ENCODE data around the gene SNAP91.
"Not testable (repeated sequence)": the region's sequence is repeated elsewhere in the genome, so short reads cannot be mapped to it uniquely, and the experiment has no call there.

Gene SNAP91, protein sequence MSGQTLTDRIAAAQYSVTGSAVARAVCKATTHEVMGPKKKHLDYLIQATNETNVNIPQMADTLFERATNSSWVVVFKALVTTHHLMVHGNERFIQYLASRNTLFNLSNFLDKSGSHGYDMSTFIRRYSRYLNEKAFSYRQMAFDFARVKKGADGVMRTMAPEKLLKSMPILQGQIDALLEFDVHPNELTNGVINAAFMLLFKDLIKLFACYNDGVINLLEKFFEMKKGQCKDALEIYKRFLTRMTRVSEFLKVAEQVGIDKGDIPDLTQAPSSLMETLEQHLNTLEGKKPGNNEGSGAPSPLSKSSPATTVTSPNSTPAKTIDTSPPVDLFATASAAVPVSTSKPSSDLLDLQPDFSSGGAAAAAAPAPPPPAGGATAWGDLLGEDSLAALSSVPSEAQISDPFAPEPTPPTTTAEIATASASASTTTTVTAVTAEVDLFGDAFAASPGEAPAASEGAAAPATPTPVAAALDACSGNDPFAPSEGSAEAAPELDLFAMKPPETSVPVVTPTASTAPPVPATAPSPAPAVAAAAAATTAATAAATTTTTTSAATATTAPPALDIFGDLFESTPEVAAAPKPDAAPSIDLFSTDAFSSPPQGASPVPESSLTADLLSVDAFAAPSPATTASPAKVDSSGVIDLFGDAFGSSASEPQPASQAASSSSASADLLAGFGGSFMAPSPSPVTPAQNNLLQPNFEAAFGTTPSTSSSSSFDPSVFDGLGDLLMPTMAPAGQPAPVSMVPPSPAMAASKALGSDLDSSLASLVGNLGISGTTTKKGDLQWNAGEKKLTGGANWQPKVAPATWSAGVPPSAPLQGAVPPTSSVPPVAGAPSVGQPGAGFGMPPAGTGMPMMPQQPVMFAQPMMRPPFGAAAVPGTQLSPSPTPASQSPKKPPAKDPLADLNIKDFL

DNA sequence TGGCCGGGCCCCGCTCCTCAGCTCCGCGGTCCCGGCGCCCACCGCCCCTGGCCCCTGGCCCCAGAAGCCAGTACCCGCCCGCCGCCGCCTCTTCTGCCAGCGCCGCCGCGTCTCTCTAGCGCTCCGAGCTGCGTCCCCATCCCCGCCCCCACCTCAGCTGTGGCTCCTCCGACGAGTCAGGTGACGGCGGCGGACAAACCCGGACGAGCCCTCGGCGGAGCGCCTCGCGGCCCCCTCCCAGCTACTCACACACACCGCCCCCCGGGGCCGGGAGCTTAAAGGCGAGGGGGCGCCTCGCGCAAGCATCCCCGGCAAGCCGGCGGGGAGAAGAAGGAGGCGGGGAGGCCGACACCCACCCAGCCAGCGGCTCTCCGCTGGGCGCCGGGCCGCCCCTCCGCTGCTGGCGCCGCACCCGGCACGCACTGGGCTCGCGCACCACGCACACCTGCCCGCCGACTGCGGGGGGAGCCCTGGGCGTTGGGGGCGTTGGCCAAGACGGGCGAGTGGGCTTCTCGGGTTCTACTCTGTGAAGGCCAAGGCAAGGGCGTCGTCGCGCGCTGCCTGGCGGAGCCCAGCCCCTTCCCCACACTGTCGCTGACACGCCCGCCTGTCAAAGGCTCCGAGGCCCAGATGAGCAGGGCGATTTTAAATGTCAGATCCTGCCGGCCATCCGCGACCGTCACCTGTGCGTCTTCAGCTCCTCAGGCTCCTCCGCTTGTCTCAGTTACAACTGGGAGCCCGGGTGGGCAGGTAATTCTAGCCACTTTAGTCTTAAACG is at the start of gene SNAP91:
TSS of gene SNAP91 (minus strand) at position 132 of the 778 bp plus-strand sequence. CDS start 1,174 bp downstream, outside the sequence.
- no peak for DNase-seq (ENCODE audit: low read depth)

DNA sequence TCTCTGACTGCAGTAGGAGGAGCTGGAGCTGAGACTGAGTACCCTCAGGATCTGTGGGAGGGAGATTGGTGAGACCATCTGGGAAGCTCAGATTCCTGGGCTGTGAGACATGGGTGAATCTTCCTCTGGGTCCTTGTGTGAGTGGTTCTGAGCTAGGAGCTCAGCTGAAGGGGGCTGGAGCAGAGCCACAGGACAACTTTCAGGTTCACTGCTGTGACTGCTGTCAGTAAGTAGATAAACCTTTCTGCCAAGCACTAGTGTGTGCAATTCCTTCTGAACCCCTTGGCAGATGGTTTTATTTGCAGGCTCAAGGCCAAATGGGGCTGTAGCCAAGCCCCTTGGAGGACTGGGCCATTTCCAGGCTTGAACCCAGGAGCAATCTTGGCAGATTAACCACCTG is 49.6 kb upstream of the SNAP91 start:
- DNase-seq (ENCODE audit: low read depth): no peak

GRCh38 chr6:83757021-83757420 is 48.1 kb upstream of the SNAP91 start:
- no peak for DNase-seq (ENCODE audit: low read depth)

- no peak for DNase-seq (ENCODE audit: low read depth)
These were observed 47.7 kb upstream of the SNAP91 start for GRCh38 chr6:83756565-83756964.

- DNase-seq (ENCODE audit: low read depth): not testable (repeated sequence)
These were observed 43.5 kb upstream of the SNAP91 start for GRCh38 chr6:83752375-83752774.

GRCh38 chr6:83741089-83741488 is 32.2 kb upstream of the SNAP91 start:
- DNase-seq (ENCODE audit: low read depth): no peak

DNA sequence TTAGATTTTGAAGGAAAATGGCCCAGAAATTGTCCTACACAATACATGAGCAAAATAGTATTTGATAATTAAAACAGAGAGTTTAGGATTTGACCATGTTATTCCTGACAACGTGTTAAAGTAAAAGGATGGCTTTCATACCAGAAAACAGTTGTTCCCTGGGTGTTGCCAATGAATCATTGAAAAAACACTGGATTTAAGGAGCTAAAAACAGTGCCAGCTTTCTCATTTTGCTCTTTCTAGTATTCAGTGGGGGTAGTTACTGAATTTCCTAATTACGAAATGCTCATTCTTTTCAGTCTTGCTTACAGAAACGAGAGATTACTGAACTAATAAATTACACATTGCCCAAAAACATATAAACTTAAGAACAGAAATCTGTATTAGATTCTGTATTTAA is 26.6 kb upstream of the SNAP91 start:
- no peak for DNase-seq (ENCODE audit: low read depth)

DNA sequence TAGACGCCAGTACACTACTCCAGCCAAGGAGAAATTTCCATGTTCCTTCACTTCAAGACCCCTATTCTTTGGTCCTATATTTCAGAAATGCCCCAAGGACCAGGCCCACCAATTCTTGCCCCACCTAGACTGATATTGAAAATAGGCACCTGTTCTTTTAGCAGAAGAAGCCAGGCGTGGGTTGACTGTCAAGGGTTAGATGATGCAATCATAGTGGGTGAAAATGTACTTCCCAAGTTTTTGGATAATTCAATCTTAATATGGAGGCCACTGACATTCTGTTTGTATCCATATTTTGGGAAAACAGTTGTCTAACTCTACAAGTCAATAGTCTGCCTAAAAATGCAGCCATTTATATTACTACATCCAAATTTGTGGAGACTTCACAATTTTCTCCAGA is 21.0 kb upstream of the SNAP91 start:
- no peak for DNase-seq (ENCODE audit: low read depth)

- DNase-seq (ENCODE audit: low read depth): no peak
These were observed 14.0 kb upstream of the SNAP91 start for GRCh38 chr6:83722876-83723275.

DNA sequence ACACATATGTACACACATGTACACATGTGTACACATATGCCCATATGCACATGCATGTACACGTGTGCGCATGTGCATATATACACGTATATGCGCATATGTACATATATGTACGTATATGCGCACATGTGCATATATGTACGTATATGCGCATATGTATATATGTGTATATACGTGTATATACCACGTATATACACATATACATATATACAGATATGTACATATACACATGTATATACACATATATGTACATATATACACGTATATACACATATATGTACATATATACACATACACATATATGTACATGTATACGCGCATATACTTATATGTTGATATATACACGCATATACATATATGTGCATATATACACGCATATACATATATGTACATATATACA is 8.9 kb upstream of the SNAP91 start:
- DNase-seq (ENCODE audit: low read depth): no peak

- DNase-seq (ENCODE audit: low read depth): no peak
These were observed 3.1 kb upstream of the SNAP91 start for GRCh38 chr6:83711958-83712357.

DNA sequence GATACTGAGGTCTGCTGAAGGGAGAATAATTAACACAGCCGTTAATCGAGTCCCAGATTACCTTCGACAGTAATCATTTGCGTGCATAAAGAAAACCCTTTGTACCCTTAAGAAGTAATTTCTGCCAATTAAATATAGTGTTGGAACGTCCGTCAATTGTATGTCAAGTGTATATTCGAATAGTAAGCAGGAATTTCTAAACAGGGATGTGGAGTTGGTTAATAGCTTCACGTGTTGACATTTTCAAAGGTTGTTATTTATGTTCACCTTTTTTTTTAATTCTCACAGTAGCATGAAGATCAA is 798 bp upstream of the SNAP91 start:
- no peak for DNase-seq (ENCODE audit: low read depth)

DNA sequence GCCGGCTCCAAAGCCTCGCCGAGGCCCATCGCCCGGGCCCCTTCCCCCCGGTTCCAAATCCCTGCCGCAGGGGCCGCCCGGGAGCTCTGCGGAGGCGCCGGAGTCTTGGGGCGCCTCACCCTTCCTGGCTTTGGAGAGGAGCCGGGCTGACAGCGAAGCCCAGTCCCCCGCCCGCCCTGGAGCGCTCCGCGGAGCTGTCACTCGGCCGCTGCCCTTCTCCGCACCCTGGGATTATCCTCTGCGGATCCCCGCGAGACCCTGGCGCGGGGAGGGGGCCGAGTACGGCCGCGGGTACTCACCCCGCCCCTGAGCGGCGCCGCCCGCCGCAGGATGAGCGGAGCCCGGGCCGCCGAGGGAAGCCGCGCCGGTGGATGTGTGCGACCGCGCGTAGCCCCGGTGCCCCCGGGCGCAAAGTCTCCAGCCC is 343 bp downstream of the SNAP91 start:
- no peak for DNase-seq (ENCODE audit: low read depth)

DNA sequence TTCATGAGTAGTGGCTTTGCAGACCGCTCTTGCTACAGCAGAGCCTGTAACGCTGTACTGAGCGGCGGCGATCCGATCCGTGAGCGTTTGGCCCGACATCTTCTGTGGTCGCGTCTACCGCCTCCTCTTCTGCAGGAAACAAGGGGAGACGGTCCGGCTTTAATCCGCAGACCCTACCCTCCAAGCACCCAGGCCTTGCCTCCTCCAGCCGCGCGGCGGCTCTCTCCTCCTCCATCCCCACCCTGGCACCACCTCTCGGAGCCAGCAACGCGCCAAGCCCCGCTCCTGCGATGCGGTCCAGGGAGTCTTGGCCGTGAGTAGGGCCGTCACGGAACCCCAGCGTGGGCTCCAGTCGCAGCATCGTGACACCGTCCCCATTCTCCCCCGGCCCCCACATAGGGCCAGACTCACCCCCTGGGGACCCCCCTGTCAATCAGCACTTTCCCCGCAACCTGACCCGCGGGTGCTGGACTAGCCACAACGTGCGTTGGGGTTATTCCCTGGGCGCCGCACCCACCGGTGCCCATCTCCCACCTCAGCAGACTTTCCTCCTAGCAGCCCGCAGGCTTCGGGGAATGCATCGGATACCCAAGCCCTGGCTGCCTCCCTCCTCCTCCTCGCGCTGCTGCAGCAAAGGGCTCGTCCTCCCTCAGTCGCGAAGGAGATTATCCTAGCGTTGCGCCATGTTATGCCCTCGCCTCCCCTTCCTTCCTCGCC is 914 bp downstream of the SNAP91 start:
- no peak for DNase-seq (ENCODE audit: low read depth)

DNA sequence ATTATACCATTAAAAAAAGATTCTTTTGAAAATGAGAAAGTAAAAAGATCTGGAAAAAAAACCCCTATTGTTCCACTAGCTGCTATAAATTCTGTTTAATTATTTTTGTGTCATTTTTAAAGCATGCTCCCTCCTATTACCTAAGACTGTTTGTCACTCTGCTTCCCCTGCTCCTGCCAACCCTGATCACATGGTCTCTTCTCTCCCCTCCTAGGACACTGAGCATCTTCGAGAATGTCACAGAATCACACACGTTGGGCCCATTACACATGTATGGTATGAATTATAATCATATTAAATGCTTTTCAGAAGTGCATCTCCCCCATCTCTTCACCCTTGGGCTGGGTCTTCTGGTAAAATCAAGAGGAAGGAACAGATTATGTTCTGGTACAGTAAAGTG is 6.2 kb downstream of the SNAP91 start:
- DNase-seq (ENCODE audit: low read depth): no peak

DNA sequence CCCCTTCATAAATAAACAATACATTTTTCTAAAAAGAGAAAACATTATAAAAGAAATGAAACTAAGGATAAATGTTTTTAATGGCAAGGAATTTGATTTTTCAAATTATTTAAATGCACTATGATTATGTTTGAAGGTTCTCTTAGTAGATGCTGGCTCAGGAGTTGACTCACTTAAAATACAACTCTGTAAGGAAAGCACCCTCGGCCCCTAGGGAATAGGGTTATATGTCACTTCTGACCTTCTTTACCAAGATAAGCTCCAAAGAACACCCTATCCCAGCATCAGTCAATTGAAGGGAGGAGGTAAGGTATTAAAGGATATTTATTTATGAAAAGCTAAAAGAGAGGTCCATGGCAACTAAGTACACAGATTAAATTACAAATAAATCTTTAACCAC is 6.8 kb downstream of the SNAP91 start:
- no peak for DNase-seq (ENCODE audit: low read depth)

- no peak for DNase-seq (ENCODE audit: low read depth)
These were observed 12.2 kb downstream of the SNAP91 start for GRCh38 chr6:83696674-83697073.

DNA sequence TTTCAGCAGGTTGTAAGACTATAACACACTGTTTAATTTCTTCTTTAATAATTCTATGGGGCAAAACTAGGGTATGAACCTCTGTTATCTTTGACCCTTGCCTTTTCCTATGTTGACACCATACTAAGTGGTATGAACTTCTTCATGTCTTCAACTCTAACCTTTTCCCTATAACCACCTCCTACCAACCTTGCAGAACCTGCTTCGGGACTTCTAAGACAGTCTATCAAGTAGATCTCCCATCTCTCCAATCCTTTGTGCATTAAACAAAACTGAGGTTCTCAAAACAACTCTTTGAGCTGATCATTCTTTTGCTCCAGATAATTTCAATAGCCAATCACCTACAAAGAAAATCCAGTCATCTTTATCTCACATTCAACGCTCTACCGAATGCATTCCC is 23.4 kb downstream of the SNAP91 start:
- DNase-seq (ENCODE audit: low read depth): no peak

GRCh38 chr6:83677791-83678190 is 31.1 kb downstream of the SNAP91 start:
- DNase-seq (ENCODE audit: low read depth): no peak

- DNase-seq (ENCODE audit: low read depth): no peak
These were observed 70.9 kb downstream of the SNAP91 start for GRCh38 chr6:83637953-83638352.

GRCh38 chr6:83636800-83637199 is 72.1 kb downstream of the SNAP91 start:
- DNase-seq (ENCODE audit: low read depth): no peak

DNA sequence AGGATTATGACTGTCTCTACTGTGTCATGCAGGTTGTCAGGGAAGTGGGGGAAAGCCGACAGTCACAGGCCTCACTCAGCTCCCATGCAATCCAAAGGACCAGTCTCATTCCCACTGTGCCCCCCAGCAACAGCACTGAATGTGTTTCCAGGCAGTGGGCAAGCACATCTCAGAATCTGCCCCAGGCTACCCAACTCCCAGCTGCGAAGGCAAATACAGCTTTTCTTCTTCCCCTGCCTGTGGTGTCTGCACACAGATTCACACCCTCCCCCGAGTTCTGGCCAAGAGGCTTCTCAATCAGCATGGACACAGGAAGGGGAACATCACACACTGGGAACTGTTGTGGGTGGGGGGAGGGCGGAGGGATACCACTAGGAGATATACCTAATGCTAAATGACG is 75.3 kb downstream of the SNAP91 start:
- DNase-seq (ENCODE audit: low read depth): no peak
